Fibroblast of lung (primary cell): ENCODE results near the gene ELAVL1.

Source experiments
- EZH2 ChIP-seq: IDR thresholded peaks from 2 replicates; pipeline ENCODE4 v1.5.1; 2012; ENCODE audit warnings: low read length, control low read depth, mild to moderate bottlenecking; ENCODE audit errors: missing control alignments
- TF ChIP-seq, protein P1 (sequence below), 2 donors: IDR thresholded peaks in 1 of 2; conservative IDR thresholded peaks in 1 of 2; 1 replicate in 1 of 2; 2 replicates in 1 of 2; pipeline ENCODE4 v1.5.1; 2011 to 2012; ENCODE audit warnings: low read length in 2 of 2, control low read depth in 1 of 2, inconsistent platforms in 1 of 2, low read depth in 1 of 2, mild to moderate bottlenecking in 1 of 2

DNA sequence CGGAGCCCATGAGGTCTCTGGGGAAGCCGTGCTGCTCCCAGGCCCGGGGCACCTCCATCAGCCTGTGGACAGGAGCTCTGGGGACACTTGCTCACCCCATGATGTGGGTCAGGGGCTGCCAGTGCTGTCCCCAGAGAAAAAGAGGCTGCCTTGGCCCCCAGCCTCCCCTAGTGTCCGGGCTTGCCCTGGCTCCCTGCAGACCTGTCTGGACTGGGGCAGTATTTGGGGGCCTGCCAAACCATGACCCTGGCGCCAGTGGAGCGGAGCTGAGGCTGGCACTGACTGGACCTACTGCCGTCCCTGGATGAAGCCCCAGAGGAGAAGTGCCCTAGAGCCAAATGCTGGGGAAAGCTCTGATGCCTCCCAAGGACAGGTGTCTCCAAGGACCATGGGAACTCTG is 30.4 kb downstream of the ELAVL1 start:
- TF ChIP-seq, protein P1, sequence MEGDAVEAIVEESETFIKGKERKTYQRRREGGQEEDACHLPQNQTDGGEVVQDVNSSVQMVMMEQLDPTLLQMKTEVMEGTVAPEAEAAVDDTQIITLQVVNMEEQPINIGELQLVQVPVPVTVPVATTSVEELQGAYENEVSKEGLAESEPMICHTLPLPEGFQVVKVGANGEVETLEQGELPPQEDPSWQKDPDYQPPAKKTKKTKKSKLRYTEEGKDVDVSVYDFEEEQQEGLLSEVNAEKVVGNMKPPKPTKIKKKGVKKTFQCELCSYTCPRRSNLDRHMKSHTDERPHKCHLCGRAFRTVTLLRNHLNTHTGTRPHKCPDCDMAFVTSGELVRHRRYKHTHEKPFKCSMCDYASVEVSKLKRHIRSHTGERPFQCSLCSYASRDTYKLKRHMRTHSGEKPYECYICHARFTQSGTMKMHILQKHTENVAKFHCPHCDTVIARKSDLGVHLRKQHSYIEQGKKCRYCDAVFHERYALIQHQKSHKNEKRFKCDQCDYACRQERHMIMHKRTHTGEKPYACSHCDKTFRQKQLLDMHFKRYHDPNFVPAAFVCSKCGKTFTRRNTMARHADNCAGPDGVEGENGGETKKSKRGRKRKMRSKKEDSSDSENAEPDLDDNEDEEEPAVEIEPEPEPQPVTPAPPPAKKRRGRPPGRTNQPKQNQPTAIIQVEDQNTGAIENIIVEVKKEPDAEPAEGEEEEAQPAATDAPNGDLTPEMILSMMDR (conservative IDR thresholded peaks at IDR 0.05 in 1 of 2, IDR thresholded peaks at IDR 0.05 in 1 of 2; ENCODE audit: low read depth in 1 of 2, low read length in 2 of 2), result no peak
- no peak for TF ChIP-seq EZH2
